Measurements from ENCODE around the gene GADD45A.

Gene GADD45A

DNA sequence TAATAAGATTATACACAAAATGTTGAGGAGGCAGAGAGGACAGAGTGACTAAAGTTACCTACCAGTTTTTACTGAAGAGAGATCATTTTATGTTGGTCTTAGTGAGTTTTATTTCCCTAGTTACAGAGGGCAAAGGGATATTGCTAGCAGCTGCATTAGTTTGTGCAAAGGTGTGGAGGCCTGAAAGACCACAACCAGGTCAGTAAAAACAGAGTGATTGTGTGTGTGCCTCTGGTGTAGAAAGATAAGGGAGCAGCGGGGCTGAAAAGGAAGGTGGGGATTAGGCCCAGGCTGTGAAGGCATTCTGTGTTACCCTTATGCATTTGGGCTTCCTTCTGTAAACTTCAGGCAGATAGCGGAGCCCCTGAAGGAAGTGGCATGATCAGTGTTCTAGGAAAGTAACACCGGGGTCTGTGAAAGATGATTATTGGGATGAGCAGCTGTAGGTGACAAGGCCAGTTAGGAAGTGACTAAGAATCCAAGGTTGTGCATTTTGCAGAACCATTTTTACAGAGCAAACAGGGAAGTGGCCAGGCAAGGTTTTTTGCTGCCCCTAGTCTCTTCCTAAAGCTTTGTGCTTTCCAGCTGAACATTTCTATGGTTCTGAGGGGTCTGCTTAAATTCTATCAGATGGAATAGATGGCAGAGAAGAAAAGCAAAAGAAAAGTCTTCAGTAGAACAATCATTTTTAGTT lies 3.7 kb downstream of the GADD45A start:
- no peak for DNase-seq (ENCODE audit: low read depth in 2 of 2, low spot score in 1 of 2)

DNA sequence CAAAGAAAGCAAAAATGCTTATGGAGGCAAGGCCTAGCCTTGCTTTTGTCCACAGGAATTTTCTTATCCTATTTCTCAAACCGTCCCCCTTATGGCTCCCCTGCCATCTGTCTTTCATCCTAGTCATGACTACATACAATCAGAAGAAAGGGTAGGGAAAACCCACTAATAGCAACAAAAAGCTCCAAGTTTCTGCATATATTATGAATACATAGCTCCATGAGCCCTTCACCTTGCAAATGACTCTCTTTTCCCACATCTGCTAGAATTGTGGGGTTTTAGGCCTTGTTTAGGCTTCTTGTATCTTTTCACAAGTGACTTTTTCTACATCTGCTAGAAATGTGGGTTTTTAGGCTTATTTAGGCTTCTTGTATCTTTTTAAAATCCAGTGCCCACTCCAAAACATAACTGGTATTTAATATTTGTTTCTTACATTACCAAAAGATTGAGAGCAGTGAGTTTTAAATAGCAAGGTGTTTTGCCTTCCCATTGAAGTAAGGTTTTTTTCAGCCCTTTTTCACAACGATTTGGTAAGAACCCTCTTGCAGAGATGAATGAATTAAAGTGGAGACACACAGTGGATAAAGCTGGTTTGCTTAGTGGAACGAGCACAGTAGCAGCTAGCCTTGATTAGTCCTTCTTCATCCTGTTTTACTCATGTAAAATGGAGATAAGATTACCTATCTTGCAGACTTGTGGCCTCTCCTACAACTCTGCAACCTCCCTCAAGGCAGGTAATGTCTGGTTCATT lies 4.4 kb downstream of the GADD45A start:
- DNase-seq (ENCODE audit: low read depth in 2 of 2, low spot score in 1 of 2): no peak

DNA sequence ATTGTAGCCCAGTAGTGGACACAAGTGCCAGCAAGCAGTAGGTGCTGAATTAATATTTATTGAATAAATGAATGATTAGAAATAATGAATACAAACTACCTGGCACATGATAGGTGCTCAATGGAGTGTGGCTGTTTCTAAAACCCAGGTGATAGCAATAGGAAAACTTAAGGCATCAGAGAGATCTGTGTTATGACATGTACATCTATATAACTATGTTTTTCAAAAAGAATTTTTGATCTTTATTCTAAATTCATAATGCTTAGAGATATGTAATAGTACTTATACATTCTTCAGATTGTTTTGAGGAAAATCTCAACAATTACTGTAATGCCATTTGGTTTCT lies 5.0 kb downstream of the GADD45A start:
- DNase-seq (ENCODE audit: low read depth in 2 of 2, low spot score in 1 of 2): no peak

DNA sequence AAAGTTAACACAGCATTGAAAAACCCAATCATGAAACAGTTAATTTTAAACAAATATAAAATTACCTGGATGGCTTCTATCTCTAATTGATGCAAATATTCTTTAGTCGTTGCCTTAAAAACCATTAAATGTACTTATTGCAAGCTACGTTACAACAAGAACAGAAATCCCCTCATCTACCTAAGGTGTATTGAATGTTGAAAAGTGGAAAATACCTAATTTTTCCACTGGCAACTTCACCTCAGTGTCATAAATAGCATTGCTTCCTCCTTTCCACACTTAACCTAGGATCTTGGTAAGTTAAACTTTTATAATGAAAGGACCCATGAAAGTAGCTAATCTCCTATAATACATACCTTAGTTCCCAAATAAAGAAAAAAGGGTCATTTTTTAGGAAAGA lies 5.4 kb downstream of the GADD45A start:
- DNase-seq (ENCODE audit: low read depth in 2 of 2, low spot score in 1 of 2): no peak

DNA sequence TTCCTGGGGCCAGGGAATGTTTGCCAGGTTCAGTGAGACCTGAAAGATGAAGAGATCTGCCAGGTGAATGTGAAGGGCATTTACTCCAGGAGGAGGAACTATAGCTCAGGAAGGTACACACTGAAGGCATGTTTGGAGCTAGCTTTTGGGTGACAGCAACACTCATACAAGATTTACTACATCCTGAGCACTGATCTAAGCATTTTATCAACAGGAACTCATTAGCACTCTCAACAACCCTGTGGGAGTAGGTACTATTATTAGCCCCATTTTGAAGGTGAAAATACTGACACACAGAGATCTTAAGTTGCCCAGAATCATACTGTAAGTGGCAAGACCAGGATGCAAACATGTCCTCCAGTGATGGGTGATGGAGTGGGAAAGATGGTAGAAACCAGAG lies 6.7 kb downstream of the GADD45A start:
- no peak for DNase-seq (ENCODE audit: low read depth in 2 of 2, low spot score in 1 of 2)

DNA sequence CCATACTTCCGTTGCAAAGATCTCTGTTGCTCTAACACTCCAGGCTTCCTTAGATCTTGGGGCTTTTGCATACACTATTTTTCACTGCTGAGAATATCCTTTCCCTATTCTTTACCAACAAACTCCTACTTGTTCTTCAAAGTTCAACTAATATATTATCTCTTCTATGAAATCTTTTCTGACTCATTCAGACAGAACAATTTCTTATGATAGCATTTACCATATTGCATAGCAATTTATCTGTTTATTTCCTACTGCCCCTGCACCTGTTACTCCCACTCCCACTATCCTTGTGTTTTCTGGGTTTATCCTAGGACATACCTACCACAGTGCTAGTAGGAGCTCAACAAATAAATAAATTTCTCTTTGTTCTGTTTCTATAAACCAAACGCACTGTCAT lies 11.0 kb downstream of the GADD45A start:
- DNase-seq (ENCODE audit: low read depth in 2 of 2, low spot score in 1 of 2): no peak

DNA sequence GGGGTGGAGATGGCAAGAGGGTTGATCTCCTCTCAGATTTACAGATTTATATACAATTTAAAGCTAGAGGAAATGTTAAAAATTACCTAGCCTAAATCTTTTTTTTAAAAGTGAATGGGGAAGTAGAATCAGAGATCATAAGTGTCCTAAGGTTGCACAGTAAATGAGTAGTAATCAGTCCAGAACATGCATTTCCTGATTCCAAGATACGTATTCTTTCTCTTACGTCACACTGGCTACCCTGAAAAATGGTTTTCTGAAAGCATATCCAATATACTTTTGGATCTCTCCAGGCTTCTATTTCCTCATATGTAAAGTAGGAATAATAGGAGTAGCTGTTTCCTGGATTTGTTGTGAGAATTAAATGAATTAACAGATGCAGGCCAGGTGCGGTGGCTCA lies 11.7 kb downstream of the GADD45A start:
- no peak for DNase-seq (ENCODE audit: low read depth in 2 of 2, low spot score in 1 of 2)

DNA sequence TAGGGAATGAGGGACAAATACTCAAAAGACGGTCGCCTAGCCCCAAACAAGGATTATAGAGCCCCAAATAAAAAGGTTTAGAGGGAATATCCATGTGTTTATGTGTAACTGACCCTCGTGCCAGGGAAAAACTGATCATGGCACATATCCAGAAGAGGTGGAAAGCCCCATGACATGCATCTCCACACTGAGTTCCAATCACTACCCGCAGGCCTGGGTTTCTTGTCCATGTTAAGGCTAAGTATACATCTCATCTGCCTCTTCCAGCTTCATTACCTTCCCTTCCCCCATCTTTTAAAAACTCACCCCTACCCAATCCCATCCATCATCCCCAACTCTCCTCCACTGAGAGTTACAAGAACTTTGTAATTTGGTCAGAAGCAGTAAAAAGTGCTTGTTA lies 15.2 kb downstream of the GADD45A start:
- DNase-seq (ENCODE audit: low read depth in 2 of 2, low spot score in 1 of 2): no peak

DNA sequence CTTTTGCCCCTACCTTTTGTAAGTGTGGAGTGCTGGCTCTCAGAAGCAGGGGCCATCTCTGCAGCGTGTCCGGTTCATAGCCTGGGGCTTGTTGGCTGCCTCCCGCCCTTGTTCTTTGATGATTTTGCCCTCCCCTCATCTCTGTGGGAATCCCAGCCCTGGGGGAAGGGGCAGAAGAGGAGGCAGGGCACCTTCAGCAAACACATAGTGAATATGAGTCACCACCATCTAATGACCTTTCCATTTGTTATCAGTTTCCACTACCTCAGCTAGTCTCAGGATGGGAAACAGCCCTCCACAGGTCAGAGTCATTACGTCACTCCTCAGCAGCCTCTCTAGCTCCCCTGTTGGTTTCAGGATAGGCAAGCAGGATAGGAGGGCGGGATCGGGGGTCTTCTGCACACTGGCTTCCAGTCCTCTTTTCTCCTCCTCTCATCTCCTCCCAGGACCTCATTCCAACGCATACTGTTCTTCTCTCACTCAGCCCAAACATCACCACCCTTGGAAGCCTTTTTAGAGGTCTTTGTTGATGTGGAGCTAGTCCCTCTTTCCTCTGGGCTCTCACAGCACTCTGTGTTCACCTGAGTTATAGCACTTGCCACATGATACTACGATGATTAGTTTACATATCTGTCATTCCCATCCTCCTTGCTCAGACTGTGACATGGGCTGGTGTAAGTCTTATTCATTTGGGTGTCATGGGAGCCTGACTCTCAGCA lies 15.8 kb downstream of the GADD45A start:
- DNase-seq (ENCODE audit: low read depth in 2 of 2, low spot score in 1 of 2): no peak

DNA sequence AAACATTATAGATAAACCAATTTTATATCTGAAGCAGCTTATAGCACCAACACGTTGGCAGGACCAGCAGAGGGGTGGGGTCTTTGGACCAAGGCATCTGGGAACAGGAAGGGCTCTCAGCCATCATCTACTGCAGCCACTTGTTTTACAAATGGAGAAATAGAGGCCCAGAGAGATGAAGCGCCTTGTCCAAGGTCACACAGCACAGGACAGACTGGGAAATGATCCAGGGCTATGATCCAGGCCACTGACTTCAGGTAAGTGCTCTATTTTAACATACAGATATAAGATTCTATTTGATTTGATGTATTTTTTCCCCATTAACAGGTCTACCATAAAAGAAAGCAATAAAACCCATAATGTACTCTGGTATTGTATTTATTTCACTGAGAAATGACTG lies 16.9 kb downstream of the GADD45A start:
- DNase-seq (ENCODE audit: low read depth in 2 of 2, low spot score in 1 of 2): no peak

DNA sequence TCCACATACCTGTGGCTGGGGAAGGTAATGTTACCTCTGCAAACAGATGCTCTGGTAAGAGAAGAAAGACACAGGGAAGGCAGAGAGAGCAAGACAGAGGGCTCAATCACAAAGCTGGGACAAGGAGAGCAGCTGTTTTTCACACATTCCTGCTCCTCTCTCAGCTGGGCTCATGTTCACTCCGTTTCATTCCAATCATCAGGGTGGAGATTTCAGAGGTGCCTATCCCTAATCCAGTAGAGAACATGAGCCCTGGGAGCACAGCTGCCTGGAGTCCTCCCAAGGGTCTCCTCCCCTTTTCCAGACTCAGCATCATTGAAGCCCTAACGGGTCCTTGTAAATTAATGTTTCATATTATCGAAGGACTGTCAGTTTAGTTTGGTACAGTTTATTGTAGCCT lies 19.4 kb downstream of the GADD45A start:
- no peak for DNase-seq (ENCODE audit: low read depth in 2 of 2, low spot score in 1 of 2)

DNA sequence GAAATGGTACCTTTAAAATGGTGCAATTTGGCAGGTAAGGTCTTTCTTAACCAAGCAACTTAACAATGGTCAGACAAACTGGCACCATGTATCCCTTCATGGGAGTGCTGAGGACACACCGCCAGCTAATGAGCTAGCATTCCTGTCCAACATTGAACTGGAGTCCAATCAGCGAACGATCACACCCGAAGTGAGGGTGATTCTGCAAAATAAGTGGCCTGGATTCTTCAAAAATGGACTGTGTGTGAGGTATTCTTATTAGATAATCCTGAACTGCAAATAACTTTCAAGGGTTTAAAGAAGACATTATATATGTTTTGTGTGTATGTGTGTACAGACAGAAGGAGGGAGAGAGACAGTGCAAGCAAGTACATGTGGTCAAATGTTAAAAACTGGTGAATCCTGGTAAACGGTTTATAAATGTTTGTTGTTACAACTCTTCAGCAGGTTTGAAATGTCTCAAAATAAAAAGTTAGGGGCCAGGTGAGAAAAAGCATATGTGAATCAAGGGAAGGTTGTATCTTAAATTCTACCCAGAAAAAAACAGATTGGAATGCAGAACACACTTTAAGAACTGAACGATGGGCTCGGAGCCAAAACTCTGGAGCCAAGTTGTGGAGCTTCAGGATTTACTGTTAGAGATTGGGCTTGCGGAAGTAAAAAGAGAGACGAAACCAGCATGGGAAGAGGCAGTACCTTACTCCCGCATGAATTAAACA lies 20.9 kb downstream of the GADD45A start:
- no peak for DNase-seq (ENCODE audit: low read depth in 2 of 2, low spot score in 1 of 2)

DNA sequence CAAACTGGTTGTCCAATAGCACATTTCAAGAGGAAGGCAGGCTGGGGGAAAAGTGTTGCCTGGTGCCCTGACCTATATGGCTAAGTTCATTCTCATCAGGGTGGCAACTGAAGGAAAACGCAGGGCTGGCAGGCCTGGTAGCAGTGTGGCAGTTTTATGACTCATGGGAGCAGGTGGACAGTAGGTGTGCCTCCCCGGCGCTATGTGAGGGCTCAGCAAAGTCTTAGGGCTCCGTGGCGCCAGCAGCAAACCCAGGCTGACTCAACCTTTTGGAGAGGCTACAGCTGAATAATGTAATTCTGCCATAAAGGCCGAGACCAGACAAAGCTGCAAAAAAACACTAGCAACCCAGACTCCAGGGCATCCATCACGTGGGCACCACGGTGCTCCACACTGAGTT lies 23.6 kb downstream of the GADD45A start:
- DNase-seq (ENCODE audit: low read depth in 2 of 2, low spot score in 1 of 2): no peak

DNA sequence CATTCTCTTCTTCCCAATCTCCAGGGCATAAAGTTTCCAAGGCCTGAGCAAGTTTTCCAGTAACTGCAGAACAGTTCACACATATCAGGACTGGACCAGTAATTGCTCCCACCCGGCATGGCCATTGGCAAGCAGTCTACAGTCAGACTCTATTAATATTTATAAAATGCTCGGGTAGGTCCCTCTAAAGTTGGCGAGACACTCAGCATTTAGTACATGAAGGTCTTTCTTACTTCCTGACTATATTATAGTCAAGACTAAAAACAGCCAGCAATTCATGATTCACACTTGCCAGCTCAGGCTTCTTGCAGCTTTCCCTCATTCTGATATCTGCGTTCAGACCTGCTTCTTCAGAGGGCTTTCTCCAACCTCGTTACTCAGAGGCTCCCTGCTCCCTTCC lies 25.4 kb downstream of the GADD45A start:
- DNase-seq (ENCODE audit: low read depth in 2 of 2, low spot score in 1 of 2): no peak

DNA sequence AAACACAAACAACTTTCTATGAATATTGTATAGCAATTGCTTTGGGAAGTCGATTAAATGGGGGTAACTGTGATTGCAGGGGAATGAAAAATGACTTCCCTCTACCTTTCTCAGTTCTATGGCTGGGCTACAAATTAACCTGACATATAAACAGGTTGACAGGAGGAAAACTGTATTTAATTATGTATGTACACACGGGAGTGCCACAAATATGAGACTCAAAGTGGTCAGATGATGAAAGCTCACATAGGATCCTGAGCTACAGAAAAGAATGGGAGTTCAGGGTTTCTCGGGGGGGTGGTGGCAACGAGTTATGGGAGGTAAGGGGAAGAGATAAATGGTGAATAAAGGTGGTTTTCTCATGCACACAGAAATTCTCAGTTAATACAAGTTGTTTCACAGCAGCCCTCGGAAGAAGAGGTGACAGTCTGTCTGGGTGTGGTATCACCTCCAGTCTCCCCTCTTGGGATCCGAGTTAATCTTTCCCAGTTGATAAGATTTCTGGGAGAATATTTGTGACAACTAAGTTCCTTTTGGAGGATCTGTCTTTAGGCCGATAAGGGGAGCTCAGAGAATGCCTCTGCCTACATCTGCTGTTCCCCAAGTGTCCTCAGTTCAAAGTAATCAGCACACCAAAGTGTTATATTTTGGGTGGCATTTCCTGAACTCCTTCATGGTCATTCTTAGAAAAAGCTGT lies 26.3 kb downstream of the GADD45A start:
- DNase-seq (ENCODE audit: low read depth in 2 of 2, low spot score in 1 of 2): no peak

DNA sequence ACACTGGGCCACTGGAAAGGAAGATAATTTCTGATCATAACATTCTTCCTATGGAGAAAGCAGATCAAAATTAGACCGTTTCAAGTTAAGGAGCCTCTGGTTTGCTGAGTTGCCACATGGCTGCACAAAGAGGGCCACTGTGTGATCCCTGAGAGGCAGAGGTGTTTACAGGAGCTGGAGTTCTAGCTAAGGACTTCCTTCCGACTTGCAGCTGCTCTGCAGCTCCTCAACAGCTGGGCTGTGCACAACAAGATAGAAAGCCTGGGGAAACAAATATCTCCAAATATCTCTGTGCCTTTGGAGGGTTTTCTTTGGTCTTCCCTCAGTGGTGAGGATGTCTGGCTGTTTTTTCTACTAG lies 26.8 kb downstream of the GADD45A start:
- no peak for DNase-seq (ENCODE audit: low read depth in 2 of 2, low spot score in 1 of 2)

DNA sequence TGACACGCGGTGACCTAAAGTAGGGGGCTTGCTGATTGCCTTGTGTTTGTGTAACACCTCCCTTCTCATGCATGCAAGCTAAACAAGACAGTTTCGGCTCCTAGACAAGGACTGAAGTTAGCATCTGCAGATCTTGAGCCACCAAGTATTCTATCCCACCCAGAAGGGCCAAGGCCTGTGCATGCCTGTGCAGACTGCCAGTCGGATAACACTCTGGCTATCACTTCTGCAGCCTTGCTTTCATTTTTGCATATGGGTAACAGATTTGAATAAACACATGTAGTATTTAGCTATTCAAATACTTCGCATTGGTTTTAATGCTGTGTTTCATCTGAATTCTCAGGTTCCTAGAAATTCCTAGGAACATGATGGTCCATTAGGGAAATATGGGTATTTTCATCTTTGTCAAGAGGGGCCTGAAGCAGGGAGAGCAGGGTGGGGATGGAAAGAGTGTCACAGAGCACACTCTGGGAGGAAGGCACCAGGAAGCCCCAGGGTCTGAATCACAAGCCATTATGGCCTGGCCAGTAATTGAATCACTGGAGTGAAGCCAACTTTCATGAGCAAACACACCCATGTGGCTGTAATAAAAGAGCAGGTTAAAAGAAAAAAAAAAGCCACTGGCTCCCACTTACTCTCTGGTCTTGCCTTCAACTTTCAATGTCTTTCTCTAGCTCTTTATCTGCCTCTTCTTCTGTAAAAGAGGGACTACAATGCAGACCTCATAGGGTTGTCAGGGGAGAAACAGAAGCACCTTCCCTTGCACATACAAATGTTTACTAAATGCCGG lies 28.3 kb downstream of the GADD45A start:
- DNase-seq (ENCODE audit: low read depth in 2 of 2, low spot score in 1 of 2): no peak

DNA sequence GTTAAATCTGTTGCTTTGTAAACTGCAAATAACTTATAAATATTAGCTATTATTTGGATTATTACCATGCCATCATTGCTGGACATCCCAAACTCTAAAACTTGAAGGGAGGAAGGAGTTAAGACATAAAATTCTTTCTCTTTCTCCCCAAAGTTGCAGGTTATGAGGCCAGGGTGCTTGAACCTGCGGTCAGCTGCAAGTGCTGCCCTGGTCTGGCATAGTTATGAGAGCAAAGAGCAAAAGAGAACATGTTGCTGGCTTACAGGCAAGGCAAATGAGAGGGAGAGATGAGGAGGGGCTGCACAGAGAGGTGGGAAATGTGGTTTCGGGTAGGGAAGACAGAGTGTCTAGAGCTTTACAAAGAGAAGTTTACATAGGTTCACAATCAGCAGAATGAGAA lies 30.8 kb downstream of the GADD45A start:
- no peak for DNase-seq (ENCODE audit: low read depth in 2 of 2, low spot score in 1 of 2)

DNA sequence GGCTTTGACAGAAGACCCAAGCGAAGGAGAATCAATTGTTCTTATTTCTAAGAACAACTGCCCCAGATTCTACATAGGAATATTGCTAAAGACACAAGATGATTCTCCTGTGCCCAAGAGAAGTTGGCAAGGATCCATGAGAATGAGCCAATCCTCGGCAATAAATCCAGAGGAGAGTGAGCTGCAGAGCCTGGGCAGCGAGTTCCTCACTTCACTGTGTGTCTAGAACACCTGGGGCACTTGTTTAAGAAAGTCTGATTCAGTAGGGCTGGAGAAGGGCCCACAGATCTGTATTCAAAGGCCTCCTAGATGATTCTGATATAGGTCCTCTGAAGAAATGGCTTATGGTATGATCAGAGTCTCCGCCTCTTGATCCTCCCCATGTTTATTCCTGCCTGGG lies 31.8 kb downstream of the GADD45A start:
- no peak for DNase-seq (ENCODE audit: low read depth in 2 of 2, low spot score in 1 of 2)

DNA sequence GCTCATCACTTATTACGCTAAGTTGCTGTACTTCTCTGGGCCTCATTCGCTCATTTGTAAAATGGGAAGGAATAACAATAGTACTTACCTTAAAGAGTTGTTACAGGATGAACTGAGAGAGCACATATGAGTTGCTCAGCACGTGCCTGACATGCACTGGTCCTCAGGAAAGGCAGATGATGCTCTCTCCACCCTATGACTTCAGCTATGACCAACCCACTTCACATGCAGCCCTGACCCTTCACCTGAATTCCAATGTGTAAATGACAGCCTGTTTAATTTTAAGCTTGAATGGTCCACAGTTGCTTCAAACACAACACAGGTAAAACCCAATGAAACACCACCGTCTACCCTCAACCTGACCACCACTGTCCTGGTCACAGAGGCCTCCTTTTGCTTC lies 32.9 kb downstream of the GADD45A start:
- DNase-seq (ENCODE audit: low read depth in 2 of 2, low spot score in 1 of 2): no peak
